ENCODE data around the gene PARP1.
A peak's percentile ranks its signal among the peaks of the same experiment; 100 is the strongest.

The PARP1 gene

GRCh38 chr1:226381226-226381998 lies 26.5 kb downstream of the PARP1 start:
- DNase-seq (ENCODE audit: low read depth, low spot score) = no peak

- DNase-seq (ENCODE audit: low read depth, low spot score) = peak; percentile 37
These were observed 29.8 kb downstream of the PARP1 start for GRCh38 chr1:226378071-226378470.

GRCh38 chr1:226376300-226376699 lies 31.6 kb downstream of the PARP1 start:
- no peak for DNase-seq (ENCODE audit: low read depth, low spot score)

- DNase-seq (ENCODE audit: low read depth, low spot score) = no peak
These were observed 34.5 kb downstream of the PARP1 start for GRCh38 chr1:226373376-226373775.

- DNase-seq (ENCODE audit: low read depth, low spot score) = no peak
These were observed 35.0 kb downstream of the PARP1 start for GRCh38 chr1:226372885-226373284.

- DNase-seq (ENCODE audit: low read depth, low spot score) = no peak
These were observed 35.9 kb downstream of the PARP1 start for GRCh38 chr1:226371866-226372490.

GRCh38 chr1:226371027-226371694 lies 36.7 kb downstream of the PARP1 start:
- no peak for DNase-seq (ENCODE audit: low read depth, low spot score)

- no peak for DNase-seq (ENCODE audit: low read depth, low spot score)
These were observed 37.6 kb downstream of the PARP1 start for GRCh38 chr1:226370144-226370923.

GRCh38 chr1:226369110-226369509 lies 38.8 kb downstream of the PARP1 start:
- no peak for DNase-seq (ENCODE audit: low read depth, low spot score)

GRCh38 chr1:226366290-226366689 lies 41.6 kb downstream of the PARP1 start:
- no peak for DNase-seq (ENCODE audit: low read depth, low spot score)

GRCh38 chr1:226365831-226366231 lies 42.1 kb downstream of the PARP1 start:
- DNase-seq (ENCODE audit: low read depth, low spot score) = peak; percentile 62

- DNase-seq (ENCODE audit: low read depth, low spot score) = no peak
These were observed 42.9 kb downstream of the PARP1 start for GRCh38 chr1:226364901-226365565.

- peak; percentile 24 for DNase-seq (ENCODE audit: low read depth, low spot score)
These were observed 43.4 kb downstream of the PARP1 start for GRCh38 chr1:226364514-226364899.

GRCh38 chr1:226363801-226364513 lies 43.9 kb downstream of the PARP1 start:
- peak; percentile 35 for DNase-seq (ENCODE audit: low read depth, low spot score)

- no peak for DNase-seq (ENCODE audit: low read depth, low spot score)
These were observed 44.9 kb downstream of the PARP1 start for GRCh38 chr1:226362891-226363447.

GRCh38 chr1:226362361-226362760 lies 45.5 kb downstream of the PARP1 start:
- no peak for DNase-seq (ENCODE audit: low read depth, low spot score)

- DNase-seq (ENCODE audit: low read depth, low spot score) = no peak
These were observed 47.7 kb downstream of the PARP1 start for GRCh38 chr1:226360106-226360746.

- no peak for DNase-seq (ENCODE audit: low read depth, low spot score)
These were observed 50.5 kb downstream of the PARP1 start for GRCh38 chr1:226357416-226357815.

- no peak for DNase-seq (ENCODE audit: low read depth, low spot score)
These were observed 52.0 kb downstream of the PARP1 start for GRCh38 chr1:226355669-226356551.

Measured in astrocyte of the hippocampus (primary cell).